Umbilical cord (tissue), 2 donors: ENCODE results near the gene INSC. TPM values are rescaled to one million over a fixed set of nuclear protein-coding genes. Genes with fewer than 3 reads are reported as not detected.

ENCODE experiments used
- DNase-seq: peaks from one replicate; pipeline ENCODE4 v3.0.0-alpha.2; 2015; ENCODE audit warnings: low spot score
- total RNA-seq: library from RNA; depleted of rRNA; stranded (reverse); fragments of >200 nt; gene quantifications from one replicate; pipeline ENCODE4 v1.2.3, GENCODE V29; 2014; ENCODE audit warnings: low replicate concordance; ENCODE audit not compliant: insufficient read depth

The INSC gene
- total RNA-seq, 1 donor from 2014 or later: 0.72 TPM

GRCh38 chr11:15108592-15109130, 6.1 kb upstream of the INSC start:
- DNase-seq: no peak

GRCh38 chr11:15109602-15110001, 5.1 kb upstream of the INSC start:
- no peak for DNase-seq

GRCh38 chr11:15111215-15111614, 3.5 kb upstream of the INSC start:
- DNase-seq: no peak

- no peak for DNase-seq
Measured at GRCh38 chr11:15112131-15112541, 2.6 kb upstream of the INSC start.

- no peak for DNase-seq
Measured at GRCh38 chr11:15113381-15113780, 1.3 kb upstream of the INSC start.

- no peak for DNase-seq
Measured at GRCh38 chr11:15115686-15116085, 963 bp downstream of the INSC start.

- DNase-seq: no peak
Measured at GRCh38 chr11:15117751-15118150, 3.0 kb downstream of the INSC start.

GRCh38 chr11:15118431-15118830, 3.7 kb downstream of the INSC start:
- DNase-seq: no peak

- DNase-seq: no peak
Measured at GRCh38 chr11:15119352-15119751, 4.6 kb downstream of the INSC start.

- no peak for DNase-seq
Measured at GRCh38 chr11:15119826-15120225, 5.1 kb downstream of the INSC start.

- DNase-seq: no peak
Measured at GRCh38 chr11:15123849-15124248, 9.1 kb downstream of the INSC start.

- no peak for DNase-seq
Measured at GRCh38 chr11:15124528-15124927, 9.8 kb downstream of the INSC start.

- DNase-seq: no peak
Measured at GRCh38 chr11:15127341-15127740, 12.6 kb downstream of the INSC start.

GRCh38 chr11:15128621-15129020, 13.9 kb downstream of the INSC start:
- no peak for DNase-seq

- no peak for DNase-seq
Measured at GRCh38 chr11:15136166-15136565, 21.4 kb downstream of the INSC start.

- DNase-seq: no peak
Measured at GRCh38 chr11:15139096-15139770, 24.5 kb downstream of the INSC start.

- DNase-seq: no peak
Measured at GRCh38 chr11:15139958-15140659, 25.4 kb downstream of the INSC start.

- DNase-seq: no peak
Measured at GRCh38 chr11:15141381-15141780, 26.7 kb downstream of the INSC start.

- DNase-seq: no peak
Measured at GRCh38 chr11:15142838-15143237, 28.1 kb downstream of the INSC start.

- no peak for DNase-seq
Measured at GRCh38 chr11:15143855-15144254, 29.1 kb downstream of the INSC start.

GRCh38 chr11:15144347-15144746, 29.6 kb downstream of the INSC start:
- DNase-seq: no peak

- no peak for DNase-seq
Measured at GRCh38 chr11:15145151-15145550, 30.4 kb downstream of the INSC start.

- DNase-seq: no peak
Measured at GRCh38 chr11:15145615-15146014, 30.9 kb downstream of the INSC start.
